ENCODE results near the gene CCDC198.

The CCDC198 gene, protein sequence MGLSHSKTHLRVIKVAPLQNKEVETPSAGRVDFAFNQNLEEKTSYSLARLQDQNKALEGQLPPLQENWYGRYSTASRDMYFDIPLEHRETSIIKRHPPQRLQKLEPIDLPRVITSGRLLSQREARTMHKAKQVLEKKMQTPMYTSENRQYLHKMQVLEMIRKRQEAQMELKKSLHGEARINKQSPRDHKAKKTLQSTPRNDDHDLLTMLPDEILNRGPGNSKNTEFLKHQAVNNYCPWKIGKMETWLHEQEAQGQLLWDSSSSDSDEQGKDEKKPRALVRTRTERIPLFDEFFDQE

DNA sequence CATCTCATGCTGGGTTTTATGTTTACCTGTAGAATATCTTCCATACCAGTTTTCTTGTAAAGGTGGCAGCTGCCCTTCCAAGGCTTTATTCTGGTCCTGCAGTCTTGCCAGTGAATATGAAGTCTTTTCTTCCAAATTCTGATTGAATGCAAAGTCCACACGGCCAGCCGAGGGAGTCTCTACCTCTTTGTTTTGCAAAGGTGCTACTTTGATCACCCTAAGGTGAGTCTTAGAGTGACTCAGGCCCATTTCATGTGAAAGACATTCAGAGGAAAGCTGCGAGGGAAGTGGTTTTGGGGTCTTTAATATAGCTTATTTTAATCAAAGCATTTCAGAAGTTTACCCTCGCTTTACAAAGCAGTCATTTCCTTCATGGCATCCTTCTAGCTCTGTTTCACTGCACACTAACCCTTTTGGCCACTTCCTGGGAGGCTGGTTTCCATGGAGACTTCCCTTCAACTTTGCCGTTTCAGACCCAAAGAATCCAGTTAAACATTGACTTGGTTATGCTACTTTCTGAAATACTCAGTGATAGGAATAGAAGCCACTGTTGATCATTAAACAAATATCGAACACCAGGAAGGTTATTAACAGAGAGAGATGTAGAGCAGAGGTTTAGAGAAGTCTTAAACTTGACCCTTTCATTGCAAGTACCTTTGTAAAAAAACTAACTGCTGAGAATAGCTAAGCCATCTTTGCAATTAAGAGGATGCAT is at the start of gene CCDC198:
TSS of gene CCDC198 (minus strand) at position 391 of the 715 bp plus-strand sequence. CDS start at position 249, 142 bp downstream.
- DNase-seq, result no peak

DNA sequence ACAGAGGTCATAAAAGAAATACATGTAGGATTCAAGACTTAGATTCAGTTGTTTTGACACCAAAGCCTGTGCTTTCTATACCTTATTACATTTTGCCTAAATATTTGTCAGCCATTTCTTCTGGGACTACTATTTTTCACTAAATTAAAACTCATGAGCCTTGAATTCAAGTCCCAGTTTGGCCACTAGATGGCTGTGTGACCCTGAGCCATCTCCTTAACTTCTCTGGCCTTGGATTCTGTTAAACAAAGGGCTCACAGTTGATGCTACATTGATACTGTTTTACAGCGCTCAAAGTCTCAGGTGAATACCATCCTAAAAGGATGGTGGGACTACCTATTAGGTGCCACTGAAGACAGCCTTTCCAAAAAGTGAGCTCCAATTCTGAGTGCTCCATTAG is 39.6 kb upstream of the CCDC198 start:
- DNase-seq, result peak; percentile 8 to 20

- DNase-seq, result no peak
These were observed 36.9 kb upstream of the CCDC198 start for GRCh38 chr14:57530571-57530970.

GRCh38 chr14:57526942-57527341 is 33.3 kb upstream of the CCDC198 start:
- no peak for DNase-seq

GRCh38 chr14:57519043-57519442 is 25.4 kb upstream of the CCDC198 start:
- no peak for DNase-seq

- DNase-seq, result no peak
These were observed 18.6 kb upstream of the CCDC198 start for GRCh38 chr14:57512220-57512619.

DNA sequence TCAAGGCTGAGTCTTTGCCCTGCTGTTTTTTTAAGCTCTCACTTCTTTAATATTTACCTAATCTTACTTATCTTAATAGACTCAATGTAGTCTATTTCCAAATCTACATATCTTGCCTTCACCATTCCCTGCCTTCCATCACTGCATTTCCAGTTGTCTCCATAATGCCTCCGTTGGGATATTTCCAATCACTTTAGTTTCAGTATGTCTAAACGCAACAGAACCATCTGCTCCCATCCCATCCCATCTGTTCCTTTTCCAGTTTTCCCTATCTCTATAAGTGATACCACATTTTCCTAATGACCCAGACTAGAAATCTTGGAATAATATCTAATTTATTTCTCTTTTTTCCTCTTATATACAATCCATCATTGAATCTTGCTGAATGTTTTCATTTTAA is 15.1 kb upstream of the CCDC198 start:
- DNase-seq, result no peak

DNA sequence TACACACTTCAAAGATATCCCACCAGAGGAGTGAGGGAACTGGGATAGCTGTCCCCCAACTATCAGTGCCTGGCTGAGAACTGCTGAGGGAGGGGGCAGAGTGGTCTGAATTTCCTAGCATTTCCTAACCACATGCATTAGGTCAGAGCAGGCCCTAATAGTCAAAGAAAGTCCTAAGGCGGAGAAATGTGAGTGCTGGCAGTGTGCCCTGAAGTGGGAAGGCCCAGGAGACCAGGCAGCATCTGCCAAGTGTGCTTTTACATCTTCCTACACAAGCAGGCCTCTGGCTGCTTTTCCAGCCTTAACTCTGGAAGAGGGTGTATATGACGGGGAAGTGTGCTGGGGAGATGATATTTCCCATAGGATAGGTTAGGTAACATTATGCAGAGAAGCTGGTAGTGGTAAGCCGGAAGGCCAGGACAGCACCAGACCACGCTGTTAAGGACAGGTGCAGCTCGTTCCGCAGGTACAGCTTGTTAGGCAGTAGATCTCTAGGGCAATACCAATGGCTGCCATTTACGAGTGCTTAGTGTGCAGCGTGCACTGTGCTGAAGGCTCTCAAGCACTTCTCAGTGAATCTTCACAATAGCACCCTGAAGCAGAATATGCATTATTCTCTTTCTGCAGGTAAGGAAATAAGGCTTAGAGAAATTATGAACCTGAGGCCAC is 9.1 kb upstream of the CCDC198 start:
- peak in 1 of 2 experiments; percentile 43 for DNase-seq

- DNase-seq, result no peak
These were observed 7.4 kb upstream of the CCDC198 start for GRCh38 chr14:57501039-57501557.

GRCh38 chr14:57498659-57499058 is 5.0 kb upstream of the CCDC198 start:
- no peak for DNase-seq

DNA sequence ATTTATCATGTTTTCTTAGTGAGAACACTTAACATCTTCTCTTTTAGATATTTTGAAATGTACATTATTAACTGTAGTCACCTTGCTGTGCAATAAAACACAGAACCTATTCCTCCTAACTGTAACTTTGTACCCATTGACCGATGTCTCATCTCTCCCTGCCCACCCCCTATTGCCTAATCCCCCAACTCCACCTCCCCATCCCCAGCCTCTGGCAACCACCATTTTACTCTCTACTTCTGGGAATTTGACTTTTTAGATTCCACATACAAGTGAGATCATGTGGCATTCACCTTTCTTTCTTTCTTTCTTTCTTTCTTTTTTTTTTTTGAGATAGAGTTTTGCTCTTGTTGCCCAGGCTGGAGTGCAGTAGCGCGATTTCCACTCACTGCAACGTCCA is 4.4 kb upstream of the CCDC198 start:
- no peak for DNase-seq

DNA sequence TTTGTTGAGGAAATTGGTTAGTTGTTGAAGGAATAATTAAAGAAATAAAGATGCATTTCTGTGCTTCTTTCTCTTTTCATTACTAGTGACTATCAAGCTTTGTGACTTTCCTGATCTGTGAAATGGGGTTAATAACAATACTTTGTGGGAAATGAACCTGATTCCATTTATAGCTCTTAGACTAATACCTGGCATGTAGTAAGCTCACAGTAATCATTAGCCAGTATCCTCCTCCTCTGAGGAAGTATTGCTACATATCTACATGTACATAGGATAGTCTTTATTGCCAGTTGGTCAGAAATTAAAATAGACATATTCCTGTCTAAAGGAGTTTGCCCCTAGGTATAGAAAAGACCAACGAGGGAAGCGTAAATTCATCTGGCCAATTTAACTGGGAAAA is 1.8 kb upstream of the CCDC198 start:
- DNase-seq, result no peak

- DNase-seq, result no peak
These were observed 798 bp downstream of the CCDC198 start for GRCh38 chr14:57492859-57493258.

- no peak for DNase-seq
These were observed 2.0 kb downstream of the CCDC198 start for GRCh38 chr14:57491640-57492039.

DNA sequence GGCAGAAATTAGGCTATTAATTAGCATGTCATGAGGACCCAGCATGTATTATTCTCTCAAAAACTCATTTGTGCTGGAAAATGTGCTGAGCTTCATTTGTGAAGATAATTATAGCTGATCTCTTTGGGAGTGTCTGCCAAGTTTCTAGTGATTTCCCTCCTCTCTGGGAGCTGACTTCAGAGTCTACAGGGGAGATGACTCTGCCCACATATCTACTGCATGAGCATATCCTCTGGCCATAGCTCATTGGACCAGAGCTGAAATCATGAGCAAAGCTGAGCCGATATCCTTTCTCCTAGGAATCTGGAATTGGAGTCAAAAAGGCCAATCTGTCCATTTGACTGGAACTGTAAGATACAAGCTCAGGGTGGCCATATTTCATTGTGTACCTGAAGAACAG is 5.9 kb downstream of the CCDC198 start:
- no peak for DNase-seq

DNA sequence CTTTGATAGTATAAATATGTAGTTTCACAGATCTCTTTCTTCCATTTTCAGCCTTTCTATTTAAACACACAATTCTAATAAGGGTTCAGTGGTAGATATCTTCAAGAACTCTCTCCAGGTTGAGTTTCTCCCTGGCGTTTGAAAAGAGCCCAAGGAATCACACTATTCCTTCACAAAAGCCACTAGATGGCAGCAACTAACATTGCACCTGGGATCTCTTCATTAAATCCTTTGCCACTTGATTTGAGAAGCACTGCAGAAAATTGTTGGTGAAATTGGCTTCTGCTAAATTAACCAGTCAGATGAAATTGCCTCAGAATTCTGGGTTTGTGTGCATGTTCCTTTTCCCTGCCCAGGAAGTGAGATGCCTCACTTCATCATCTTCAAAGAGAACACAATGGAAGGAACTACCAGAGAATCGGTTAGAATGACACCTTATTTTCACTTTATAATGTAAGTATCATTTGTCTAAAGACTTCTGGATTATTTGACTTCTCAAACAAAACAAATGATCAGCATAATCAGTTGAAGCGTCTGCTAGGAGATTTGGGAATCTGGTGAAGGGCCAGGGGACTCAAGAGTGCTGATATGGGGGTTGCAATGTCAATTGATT is 6.8 kb downstream of the CCDC198 start:
- peak; percentile 12 to 58 for DNase-seq

DNA sequence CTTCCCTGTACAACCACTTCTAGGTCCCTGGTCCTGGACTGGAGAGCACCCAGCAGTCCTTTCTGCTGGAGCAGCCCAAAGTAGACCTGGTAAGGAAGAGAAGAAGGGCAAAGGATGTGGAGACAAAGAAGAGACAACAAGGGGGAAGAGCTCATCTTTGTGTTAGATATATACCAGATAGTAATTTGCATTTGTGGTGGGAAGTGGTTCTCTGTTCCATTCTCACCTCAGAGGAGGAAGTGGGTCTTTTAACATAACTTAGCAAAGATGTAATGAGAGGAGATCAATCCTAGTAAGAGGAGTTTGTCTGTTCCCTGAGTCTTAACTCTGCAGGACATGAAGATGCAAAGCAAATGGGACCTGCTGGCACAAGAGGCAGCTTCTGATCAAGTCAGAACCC is 8.0 kb downstream of the CCDC198 start:
- no peak for DNase-seq

DNA sequence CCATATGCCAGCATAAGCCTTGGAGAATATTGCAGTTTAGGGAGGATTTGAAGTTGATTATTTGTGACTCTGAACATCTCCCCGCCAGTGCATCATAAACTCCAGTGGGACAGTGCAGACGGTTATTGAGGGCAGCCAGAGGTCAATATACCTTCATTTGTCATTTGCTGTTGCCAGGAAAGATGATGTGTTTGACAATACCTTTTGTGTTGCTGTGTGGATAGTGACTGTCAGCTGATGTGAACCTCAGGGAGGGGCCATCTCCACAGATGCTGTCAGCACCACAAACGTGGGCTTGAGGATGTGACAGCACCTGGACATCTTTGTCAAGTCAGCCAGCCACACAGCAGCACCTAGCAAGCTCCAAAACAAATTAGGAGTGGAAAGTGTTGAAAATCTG is 11.5 kb downstream of the CCDC198 start:
- no peak for DNase-seq

DNA sequence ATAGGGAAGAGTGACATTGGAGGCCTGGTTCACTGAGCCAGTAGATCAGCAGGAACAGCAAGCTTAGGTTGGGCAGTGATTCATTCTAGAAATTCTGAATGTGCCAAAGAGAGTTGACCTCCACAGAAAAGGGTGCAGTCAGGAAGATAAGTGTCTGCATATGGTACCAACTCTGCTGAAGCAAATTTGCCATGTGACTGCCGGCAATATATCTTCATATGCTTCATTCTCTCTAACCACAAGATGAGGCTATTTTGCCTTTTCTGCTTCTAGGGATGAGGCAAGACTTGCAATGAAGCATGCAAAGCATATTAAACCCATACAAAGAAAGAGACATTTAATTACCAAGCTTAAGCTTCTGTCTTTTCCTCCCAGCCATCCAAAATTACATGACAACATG is 13.6 kb downstream of the CCDC198 start:
- DNase-seq, result no peak

GRCh38 chr14:57479197-57479596 is 14.5 kb downstream of the CCDC198 start:
- no peak for DNase-seq

GRCh38 chr14:57478050-57478449 is 15.6 kb downstream of the CCDC198 start:
- DNase-seq, result no peak

DNA sequence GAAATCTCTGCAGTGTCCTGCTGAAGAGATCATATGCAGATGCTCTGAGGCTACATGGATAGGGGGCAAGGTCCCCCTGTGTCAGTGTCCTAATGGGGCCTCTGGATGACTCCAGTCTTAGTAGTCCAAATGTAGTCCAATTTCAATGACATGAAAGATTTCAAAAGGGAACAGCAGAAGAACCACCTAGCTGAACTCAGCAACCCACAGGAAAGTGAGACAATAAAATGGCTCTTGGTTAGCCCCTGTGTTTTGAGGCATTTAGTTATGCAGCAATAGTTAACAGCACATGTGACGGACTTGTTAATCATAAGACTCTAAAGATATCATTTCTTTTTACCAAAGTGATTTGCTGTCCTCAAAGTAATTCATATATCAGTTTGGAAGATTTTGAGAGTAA is 22.7 kb downstream of the CCDC198 start:
- DNase-seq, result no peak

DNA sequence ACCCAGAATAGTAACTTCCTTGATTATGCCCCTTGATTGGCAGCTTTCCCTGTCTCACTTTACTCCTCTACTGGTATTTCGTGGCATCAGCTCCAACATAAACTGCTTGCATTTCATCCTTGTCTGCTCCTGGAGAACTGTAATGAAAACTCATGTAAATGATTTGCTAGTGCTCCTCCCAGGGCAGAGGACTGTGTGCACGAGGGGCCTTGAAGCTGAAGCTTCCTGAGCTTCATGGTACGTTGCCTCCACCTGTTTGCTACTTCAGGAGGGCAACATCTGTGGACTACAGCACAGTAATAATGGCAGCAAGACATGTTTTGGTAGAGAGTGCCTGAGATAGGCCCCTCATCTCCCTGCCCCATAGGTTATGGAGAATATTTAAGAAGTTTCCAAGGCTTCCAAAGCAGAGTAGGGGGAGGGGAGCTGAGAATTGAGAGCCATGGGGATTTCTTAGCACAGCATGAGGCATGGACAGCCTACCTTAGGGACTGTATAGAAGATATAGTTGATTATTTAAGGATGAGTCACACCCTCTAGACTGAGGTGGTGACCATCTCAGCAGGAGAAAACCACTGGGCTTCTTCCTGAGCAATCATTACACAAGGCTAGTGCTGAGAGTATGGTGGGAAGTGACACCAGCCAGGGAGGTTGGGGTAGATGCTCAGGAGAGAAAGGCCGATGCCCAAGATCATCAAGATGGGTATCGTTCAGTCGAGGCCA is 29.5 kb downstream of the CCDC198 start:
- no peak for DNase-seq

Measured in NCI-H446 (cell line).